Measurements from ENCODE around the gene BPTF.
"Not testable (repeated sequence)": the region's sequence is repeated elsewhere in the genome, so short reads cannot be mapped to it uniquely, and the experiment has no call there.

BPTF gene

DNA sequence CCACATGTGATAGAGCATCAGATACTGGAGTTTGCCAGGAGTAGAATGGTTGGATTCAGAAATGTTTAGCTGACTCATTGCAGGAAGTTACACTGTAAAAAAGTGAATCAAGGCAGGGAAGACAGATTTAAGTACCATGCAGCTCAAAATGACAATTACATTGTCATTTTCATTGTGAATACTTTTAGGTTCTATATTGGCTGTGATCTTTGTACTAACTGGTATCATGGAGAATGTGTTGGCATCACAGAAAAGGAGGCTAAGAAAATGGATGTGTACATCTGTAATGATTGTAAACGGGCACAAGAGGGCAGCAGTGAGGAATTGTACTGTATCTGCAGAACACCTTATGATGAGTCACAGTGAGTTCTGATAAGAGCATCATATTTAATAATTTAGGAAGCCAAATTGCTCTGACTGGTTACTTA, 137.9 kb downstream of the BPTF start:
- DNase-seq (ENCODE audit: low spot score in 2 of 2) (peak; percentile 43 to 58), ATAC-seq (replicated peaks; ENCODE audit: extremely low read depth, poor library complexity, severe bottlenecking) (peak; percentile 82)
- H3K27ac Mint-ChIP-seq (ENCODE audit: low read depth); H3K4me1 Mint-ChIP-seq; H3K27me3 Mint-ChIP-seq; H3K4me3 Mint-ChIP-seq; H3K9me3 Mint-ChIP-seq: not testable (repeated sequence)
- H3K36me3 Mint-ChIP-seq (ENCODE audit: insufficient read depth), result peaks cover 54% of the 10 kb centered on the region

GRCh38 chr17:67970783-67971182, 145.5 kb downstream of the BPTF start:
- ATAC-seq (replicated peaks; ENCODE audit: extremely low read depth, poor library complexity, severe bottlenecking) (no peak), DNase-seq (ENCODE audit: low spot score in 2 of 2) (no peak)
- H3K4me3 Mint-ChIP-seq, result no peak overlapping the region
- peaks cover 35% of the 10 kb centered on the region for H3K36me3 Mint-ChIP-seq (ENCODE audit: insufficient read depth)
- H3K9me3 Mint-ChIP-seq, result no peaks in the 10 kb centered on the region
- H3K27me3 Mint-ChIP-seq, result no peaks in the 10 kb centered on the region
- H3K27ac Mint-ChIP-seq (ENCODE audit: low read depth), result no peak overlapping the region
- H3K4me1 Mint-ChIP-seq, result no peaks in the 10 kb centered on the region

DNA sequence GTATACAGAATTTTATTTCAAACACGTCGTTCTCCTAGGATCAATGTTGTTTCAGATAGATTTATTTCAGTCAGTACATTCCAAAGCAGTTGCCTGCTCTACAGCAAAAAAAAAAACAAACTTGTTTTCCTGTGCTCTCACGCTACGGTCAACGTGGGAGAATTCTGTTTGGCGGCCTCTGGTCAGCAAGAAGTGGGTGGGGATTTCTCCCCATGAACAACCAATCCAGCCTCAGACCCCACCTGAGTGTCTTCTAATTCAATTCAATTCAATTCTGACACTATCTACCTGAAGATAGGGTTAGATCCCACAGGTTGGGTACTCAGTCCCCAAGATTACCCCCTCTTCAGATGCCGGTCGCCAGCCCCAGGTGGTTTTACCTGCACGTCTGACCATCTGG, 148.9 kb downstream of the BPTF start:
- H3K4me3 Mint-ChIP-seq, result no peak overlapping the region
- H3K27ac Mint-ChIP-seq (ENCODE audit: low read depth), result no peak overlapping the region
- H3K27me3 Mint-ChIP-seq, result no peaks in the 10 kb centered on the region
- H3K9me3 Mint-ChIP-seq, result no peaks in the 10 kb centered on the region
- DNase-seq (ENCODE audit: low spot score in 2 of 2) (no peak), ATAC-seq (replicated peaks; ENCODE audit: extremely low read depth, poor library complexity, severe bottlenecking) (no peak)
- H3K36me3 Mint-ChIP-seq (ENCODE audit: insufficient read depth), result peaks cover 32% of the 10 kb centered on the region
- H3K4me1 Mint-ChIP-seq, result no peaks in the 10 kb centered on the region

GRCh38 chr17:67974598-67975066, 149.3 kb downstream of the BPTF start:
- no peaks in the 10 kb centered on the region for H3K9me3 Mint-ChIP-seq
- H3K27me3 Mint-ChIP-seq, result no peaks in the 10 kb centered on the region
- no peaks in the 10 kb centered on the region for H3K4me1 Mint-ChIP-seq
- DNase-seq (ENCODE audit: low spot score in 2 of 2), result no peak
- no peak for ATAC-seq (replicated peaks; ENCODE audit: extremely low read depth, poor library complexity, severe bottlenecking)
- H3K27ac Mint-ChIP-seq (ENCODE audit: low read depth), result no peak overlapping the region
- peaks cover 32% of the 10 kb centered on the region for H3K36me3 Mint-ChIP-seq (ENCODE audit: insufficient read depth)
- no peak overlapping the region for H3K4me3 Mint-ChIP-seq

DNA sequence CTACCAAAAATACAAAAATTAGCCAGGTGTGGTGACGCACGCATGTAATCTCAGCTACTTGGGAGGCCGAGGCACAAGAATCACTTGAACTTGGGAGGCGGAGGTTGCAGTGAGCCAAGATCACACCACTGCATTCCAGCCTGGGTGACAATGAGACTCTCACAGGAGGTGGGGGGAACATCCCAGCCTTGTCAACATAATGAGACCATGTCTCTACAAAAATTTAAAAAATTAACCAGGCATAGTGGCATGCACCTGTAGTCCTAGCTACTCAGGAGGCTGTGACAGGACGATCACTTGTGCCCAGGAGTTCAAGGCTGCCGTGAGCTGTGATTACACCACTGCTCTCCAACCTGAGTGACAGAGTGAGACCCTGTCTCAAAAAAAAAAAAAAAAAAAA, 151.0 kb downstream of the BPTF start:
- not testable (repeated sequence) for H3K27me3 Mint-ChIP-seq

DNA sequence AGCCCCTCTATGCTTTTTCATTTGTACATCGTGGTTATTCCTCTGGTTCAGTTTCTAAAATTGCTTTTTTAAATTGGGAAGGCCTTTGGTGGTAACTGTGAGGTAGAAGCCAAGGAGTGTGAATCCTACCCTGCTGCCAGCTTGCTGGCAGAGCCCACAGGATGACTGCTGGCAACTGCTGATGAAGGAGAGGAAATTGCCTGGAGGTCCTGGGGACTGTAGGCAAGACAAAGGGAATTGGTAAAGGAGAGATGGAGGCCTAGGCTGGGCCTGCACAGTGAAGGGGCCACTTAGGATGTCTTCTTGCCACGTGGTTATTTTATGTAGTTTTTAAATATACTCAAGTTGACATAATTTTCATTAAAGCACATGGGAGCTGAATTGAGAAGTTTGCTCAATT, 155.2 kb downstream of the BPTF start:
- Mint-ChIP-seq H3K4me1 (no peaks in the 10 kb centered on the region), H3K9me3 (no peaks in the 10 kb centered on the region), H3K36me3 (ENCODE audit: insufficient read depth) (peaks cover 27% of the 10 kb centered on the region), H3K27me3 (no peaks in the 10 kb centered on the region), H3K27ac (ENCODE audit: low read depth) (peak overlapping the region; percentile 82), H3K4me3 (no peak overlapping the region)
- ATAC-seq (replicated peaks; ENCODE audit: extremely low read depth, poor library complexity, severe bottlenecking) (no peak), DNase-seq (ENCODE audit: low spot score in 2 of 2) (no peak)

More for the DNA sequence above, 151.0 kb downstream of the BPTF start:
- peaks cover 30% of the 10 kb centered on the region for H3K36me3 Mint-ChIP-seq (ENCODE audit: insufficient read depth)
- not testable (repeated sequence) for DNase-seq (ENCODE audit: low spot score in 2 of 2); H3K9me3 Mint-ChIP-seq; ATAC-seq (replicated peaks; ENCODE audit: extremely low read depth, poor library complexity, severe bottlenecking); H3K27ac Mint-ChIP-seq (ENCODE audit: low read depth); H3K4me3 Mint-ChIP-seq; H3K4me1 Mint-ChIP-seq

- H3K4me1 Mint-ChIP-seq; H3K27me3 Mint-ChIP-seq; H3K9me3 Mint-ChIP-seq; H3K4me3 Mint-ChIP-seq; DNase-seq (ENCODE audit: low spot score in 2 of 2); ATAC-seq (replicated peaks; ENCODE audit: extremely low read depth, poor library complexity, severe bottlenecking): not testable (repeated sequence)
- peaks cover 25% of the 10 kb centered on the region for H3K36me3 Mint-ChIP-seq (ENCODE audit: insufficient read depth)
- peak overlapping the region; percentile 82 for H3K27ac Mint-ChIP-seq (ENCODE audit: low read depth)
Observed at GRCh38 chr17:67980883-67981282, 155.6 kb downstream of the BPTF start.

- Mint-ChIP-seq H3K4me1 (no peaks in the 10 kb centered on the region), H3K4me3 (no peak overlapping the region), H3K27ac (ENCODE audit: low read depth) (no peak overlapping the region), H3K36me3 (ENCODE audit: insufficient read depth) (peaks cover 22% of the 10 kb centered on the region), H3K27me3 (no peaks in the 10 kb centered on the region), H3K9me3 (no peaks in the 10 kb centered on the region)
- DNase-seq (ENCODE audit: low spot score in 2 of 2), result no peak
- ATAC-seq (replicated peaks; ENCODE audit: extremely low read depth, poor library complexity, severe bottlenecking), result no peak
Observed at GRCh38 chr17:67982034-67982640, 156.8 kb downstream of the BPTF start.

DNA sequence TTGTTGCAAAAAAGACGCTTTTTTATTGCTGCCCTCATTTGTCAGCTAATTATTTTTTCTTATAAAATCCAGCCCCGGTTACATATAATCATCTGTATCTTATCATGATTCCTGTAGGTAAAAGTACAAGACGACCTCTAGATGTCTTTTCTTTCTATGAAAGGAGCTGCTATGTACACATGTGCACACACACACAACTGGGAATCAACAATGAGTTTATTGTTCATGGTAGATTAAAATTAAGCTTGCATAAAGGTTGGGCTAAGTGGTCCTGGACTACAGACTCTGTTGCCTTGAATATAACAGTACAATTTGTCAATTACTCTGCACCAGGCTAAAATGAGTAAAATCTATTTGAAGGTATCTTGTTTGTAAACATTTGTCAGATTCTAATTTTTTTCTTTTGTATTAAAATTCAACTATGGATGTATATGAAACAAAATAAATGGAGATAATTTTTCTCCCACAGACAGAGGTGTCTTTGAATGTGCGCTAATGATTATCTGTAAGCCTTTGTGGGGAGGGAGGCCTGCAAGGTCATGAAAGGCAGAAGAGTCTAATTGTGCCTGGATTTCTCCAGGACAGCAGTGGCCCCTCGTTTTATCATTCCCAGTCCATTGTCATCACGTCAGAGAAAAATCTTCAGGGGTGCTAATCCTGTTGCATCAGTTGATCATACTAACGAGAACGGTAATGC, 157.5 kb downstream of the BPTF start:
- Mint-ChIP-seq H3K27me3 (no peaks in the 10 kb centered on the region), H3K27ac (ENCODE audit: low read depth) (no peak overlapping the region), H3K4me3 (no peak overlapping the region), H3K4me1 (no peaks in the 10 kb centered on the region), H3K36me3 (ENCODE audit: insufficient read depth) (peaks cover 21% of the 10 kb centered on the region), H3K9me3 (no peaks in the 10 kb centered on the region)
- no peak for DNase-seq (ENCODE audit: low spot score in 2 of 2)
- no peak for ATAC-seq (replicated peaks; ENCODE audit: extremely low read depth, poor library complexity, severe bottlenecking)

DNA sequence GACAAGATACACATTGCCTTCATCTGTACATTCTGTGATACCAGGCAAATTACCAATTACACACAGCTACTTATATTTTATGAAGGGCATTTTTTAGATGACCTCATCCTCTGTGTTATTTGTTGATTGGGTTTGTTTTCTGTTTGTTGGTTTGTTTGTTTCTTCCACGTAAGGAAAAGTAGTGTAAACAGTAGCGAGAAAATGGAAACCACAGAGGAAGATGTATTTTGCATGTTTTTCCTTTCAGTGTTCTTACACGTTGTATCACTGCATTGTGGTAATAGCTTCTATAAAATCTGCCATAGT, 158.0 kb downstream of the BPTF start:
- peaks cover 19% of the 10 kb centered on the region for H3K36me3 Mint-ChIP-seq (ENCODE audit: insufficient read depth)
- DNase-seq (ENCODE audit: low spot score in 2 of 2) (no peak), ATAC-seq (replicated peaks; ENCODE audit: extremely low read depth, poor library complexity, severe bottlenecking) (no peak)
- H3K4me3 Mint-ChIP-seq, result no peak overlapping the region
- no peak overlapping the region for H3K27ac Mint-ChIP-seq (ENCODE audit: low read depth)
- no peaks in the 10 kb centered on the region for H3K9me3 Mint-ChIP-seq
- no peaks in the 10 kb centered on the region for H3K27me3 Mint-ChIP-seq
- no peaks in the 10 kb centered on the region for H3K4me1 Mint-ChIP-seq

GRCh38 chr17:67990909-67991308, 165.6 kb downstream of the BPTF start:
- ATAC-seq (replicated peaks; ENCODE audit: extremely low read depth, poor library complexity, severe bottlenecking) (no peak), DNase-seq (ENCODE audit: low spot score in 2 of 2) (no peak)
- Mint-ChIP-seq H3K36me3 (ENCODE audit: insufficient read depth) (peaks cover 17% of the 10 kb centered on the region), H3K4me1 (peaks cover 28% of the 10 kb centered on the region), H3K27ac (ENCODE audit: low read depth) (no peak overlapping the region), H3K4me3 (no peak overlapping the region), H3K9me3 (no peaks in the 10 kb centered on the region), H3K27me3 (peaks cover 12% of the 10 kb centered on the region)

DNA sequence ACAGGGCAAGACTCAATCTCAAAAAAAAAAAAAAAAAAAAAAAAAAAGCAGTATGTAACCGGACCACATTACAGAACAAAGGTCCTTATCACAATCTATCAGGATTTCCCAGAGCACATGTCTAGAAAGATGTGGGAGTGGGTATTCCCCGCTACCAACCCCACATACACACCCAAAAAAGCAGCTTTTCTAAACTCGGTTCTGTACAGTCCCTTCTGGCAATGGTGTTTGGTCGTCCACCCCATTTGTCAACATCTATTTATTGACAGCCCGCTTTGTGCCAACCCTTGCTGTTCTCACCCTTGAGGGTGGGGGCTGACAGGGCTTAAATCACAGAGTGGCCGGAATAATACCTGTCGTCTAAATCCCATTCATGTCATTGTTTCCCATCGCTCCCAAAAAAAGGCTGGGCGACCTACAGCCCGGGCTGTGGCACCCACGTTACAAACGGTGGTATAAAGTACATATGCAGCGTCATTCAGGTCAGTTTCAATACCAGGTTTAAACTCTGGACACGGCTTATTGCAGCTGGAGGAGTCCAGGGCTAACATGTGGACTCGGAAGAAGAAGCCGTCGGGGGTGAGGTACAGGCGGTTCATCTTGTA, 167.3 kb downstream of the BPTF start:
- H3K27ac Mint-ChIP-seq (ENCODE audit: low read depth), result peak overlapping the region; percentile 84
- H3K36me3 Mint-ChIP-seq (ENCODE audit: insufficient read depth), result peaks cover 17% of the 10 kb centered on the region
- H3K27me3 Mint-ChIP-seq, result peaks cover 20% of the 10 kb centered on the region
- H3K9me3 Mint-ChIP-seq, result no peaks in the 10 kb centered on the region
- peak overlapping the region; percentile 95 for H3K4me3 Mint-ChIP-seq
- H3K4me1 Mint-ChIP-seq, result peaks cover 35% of the 10 kb centered on the region
- ATAC-seq (replicated peaks; ENCODE audit: extremely low read depth, poor library complexity, severe bottlenecking) (no peak), DNase-seq (ENCODE audit: low spot score in 2 of 2) (no peak)

All from central memory CD8-positive, alpha-beta T cell (primary cell).